ENCODE measurements around the gene LCN2. TPM values are rescaled to one million over a fixed set of nuclear protein-coding genes. Genes with fewer than 3 reads are reported as not detected.
A peak's percentile ranks its signal among the peaks of the same experiment; 100 is the strongest.

Gene LCN2
- total and polyA plus RNA-seq, 9 of the 15 experiments (the other 6 are each of a cell fraction or from before 2014, with no cell fraction given): 0.10 to 1.2 (median 0.44) TPM; not detected in 1

GRCh38 chr9:128191406-128192046 lies 42.3 kb downstream of the LCN2 start, which contains the start of gene CIZ1 (continued):
- TF ChIP-seq HNRNPLL (IDR thresholded peaks at IDR 0.05; ENCODE audit: low read depth, low read length, poor library complexity, severe bottlenecking): peak; percentile 77
- peak; percentile 97 for TF ChIP-seq SP2 (IDR thresholded peaks at IDR 0.05; ENCODE audit: extremely low read depth, low read depth, low read length, poor library complexity, severe bottlenecking)
- TF ChIP-seq ZNF311 (CRISPR knock-in tag; IDR thresholded peaks at IDR 0.05): 0 out of 2 replicates have a peak, but pooled peaks have one; percentile 36
- peak; percentile 83 for TF ChIP-seq SAFB (IDR thresholded peaks at IDR 0.05; ENCODE audit: borderline replicate concordance, low read depth, low read length)
- TF ChIP-seq MTF1 (CRISPR knock-in tag; IDR thresholded peaks at IDR 0.05; ENCODE audit: borderline replicate concordance): no peak; the same call in 1 of the 2 replicates
- TF ChIP-seq ZNF41 (CRISPR knock-in tag; conservative IDR thresholded peaks at IDR 0.05): no peak
- TF ChIP-seq, protein P1, sequence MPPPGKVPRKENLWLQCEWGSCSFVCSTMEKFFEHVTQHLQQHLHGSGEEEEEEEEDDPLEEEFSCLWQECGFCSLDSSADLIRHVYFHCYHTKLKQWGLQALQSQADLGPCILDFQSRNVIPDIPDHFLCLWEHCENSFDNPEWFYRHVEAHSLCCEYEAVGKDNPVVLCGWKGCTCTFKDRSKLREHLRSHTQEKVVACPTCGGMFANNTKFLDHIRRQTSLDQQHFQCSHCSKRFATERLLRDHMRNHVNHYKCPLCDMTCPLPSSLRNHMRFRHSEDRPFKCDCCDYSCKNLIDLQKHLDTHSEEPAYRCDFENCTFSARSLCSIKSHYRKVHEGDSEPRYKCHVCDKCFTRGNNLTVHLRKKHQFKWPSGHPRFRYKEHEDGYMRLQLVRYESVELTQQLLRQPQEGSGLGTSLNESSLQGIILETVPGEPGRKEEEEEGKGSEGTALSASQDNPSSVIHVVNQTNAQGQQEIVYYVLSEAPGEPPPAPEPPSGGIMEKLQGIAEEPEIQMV (tag; conservative IDR thresholded peaks at IDR 0.05; ENCODE audit: low read depth): 0 out of 2 replicates have a peak, but pooled peaks have one; percentile 2
- peak; percentile 93; the same call in 1 of the 2 replicates for TF ChIP-seq NR4A1 (CRISPR knock-in tag; IDR thresholded peaks at IDR 0.05)
- peak; percentile 85 for TF ChIP-seq NR4A1 (tag; IDR thresholded peaks at IDR 0.05)
- peak; percentile 67; the same call in 1 of the 2 replicates for TF ChIP-seq FOXJ2 (tag; IDR thresholded peaks at IDR 0.05)
- TF ChIP-seq UBTF (IDR thresholded peaks at IDR 0.05; ENCODE audit: borderline replicate concordance in 1 of 2, low read depth in 2 of 2, low read length in 2 of 2): peak; percentile 99 to 100
- peak; percentile 50 for TF ChIP-seq NEUROD1 (IDR thresholded peaks at IDR 0.05; ENCODE audit: borderline replicate concordance, low read depth, low read length, partially characterized antibody)
- TF ChIP-seq HDAC1 (IDR thresholded peaks at IDR 0.05): no peak
- peak; percentile 47 for TF ChIP-seq CREB1 (IDR thresholded peaks at IDR 0.05)
- no peak for TF ChIP-seq CREB1 (CRISPR knock-in tag; IDR thresholded peaks at IDR 0.05)
- TF ChIP-seq ZC3H11A (IDR thresholded peaks at IDR 0.05; ENCODE audit: low read depth, low read length): peak; percentile 28; the same call in 1 of the 2 replicates
- TF ChIP-seq MEF2D (tag; conservative IDR thresholded peaks at IDR 0.05; ENCODE audit: low read depth): no peak; the same call in 1 of the 2 replicates
- TF ChIP-seq GATA2 (CRISPR knock-in tag; IDR thresholded peaks at IDR 0.05): no peak
- peak; percentile 100 for TF ChIP-seq CTCFL (IDR thresholded peaks at IDR 0.05; ENCODE audit: borderline replicate concordance, insufficient read depth, low read depth, low read length, poor library complexity, severe bottlenecking)
- no peak for TF ChIP-seq TOE1 (IDR thresholded peaks at IDR 0.05; ENCODE audit: borderline replicate concordance)
- TF ChIP-seq TOE1 (CRISPR knock-in tag; IDR thresholded peaks at IDR 0.05; ENCODE audit: borderline replicate concordance, low read depth): no peak
- TF ChIP-seq MYNN (IDR thresholded peaks at IDR 0.05): no peak
- no peak for TF ChIP-seq MYNN (CRISPR knock-in tag; IDR thresholded peaks at IDR 0.05)
